Activated naive CD4-positive, alpha-beta T cell treated with anti-CD3 and anti-CD28 coated beads for 36 hours (primary cell): Measurements from ENCODE around the gene RETN. TPM values are rescaled to one million over a fixed set of nuclear protein-coding genes. Genes with fewer than 3 reads are reported as not detected.

Source experiments
- CTCF ChIA-PET: fragments of 350-600 bp; sonication (Branson Sonifier 250); formaldehyde crosslinking; loops from one replicate; lab custom pipeline; 2021; ENCODE audit warnings: antibody characterized with exemption; lab: Charles Lee
- DNase-seq: peaks from one replicate; pipeline ENCODE4 v3.0.0-alpha.2; 2020
- H3K27ac Mint-ChIP-seq: one replicate; pipeline ENCODE4 v1.8.0; 2021; ENCODE audit warnings: mild to moderate bottlenecking, mixed read lengths
- H3K27me3 Mint-ChIP-seq: one replicate; pipeline ENCODE4 v1.8.0; 2021; ENCODE audit warnings: low read depth, mixed read lengths
- H3K36me3 Mint-ChIP-seq: one replicate; pipeline ENCODE4 v1.8.0; 2021; ENCODE audit warnings: low read depth, mixed read lengths
- H3K4me1 Mint-ChIP-seq: one replicate; pipeline ENCODE4 v1.8.0; 2021; ENCODE audit warnings: low read depth, mixed read lengths
- H3K4me3 Mint-ChIP-seq: one replicate; pipeline ENCODE4 v1.8.0; 2021; ENCODE audit warnings: mild to moderate bottlenecking, moderate library complexity, mixed read lengths
- H3K9me3 Mint-ChIP-seq: one replicate; pipeline ENCODE4 v1.8.0; 2021; ENCODE audit warnings: mixed read lengths
- intact Hi-C: fragments of 100-400 bp; cut with micrococcal nuclease; formaldehyde crosslinking; loops from one replicate; pipeline ENCODE4 v1.15.1; 2023
- total RNA-seq, 2 experiments: library from RNA; stranded (reverse); gene quantifications; one replicate each; pipeline ENCODE4 v1.2.3, GENCODE V29; 2021

The RETN gene
- total RNA-seq, 2 experiments from 2014 or later, result not detected

DNA sequence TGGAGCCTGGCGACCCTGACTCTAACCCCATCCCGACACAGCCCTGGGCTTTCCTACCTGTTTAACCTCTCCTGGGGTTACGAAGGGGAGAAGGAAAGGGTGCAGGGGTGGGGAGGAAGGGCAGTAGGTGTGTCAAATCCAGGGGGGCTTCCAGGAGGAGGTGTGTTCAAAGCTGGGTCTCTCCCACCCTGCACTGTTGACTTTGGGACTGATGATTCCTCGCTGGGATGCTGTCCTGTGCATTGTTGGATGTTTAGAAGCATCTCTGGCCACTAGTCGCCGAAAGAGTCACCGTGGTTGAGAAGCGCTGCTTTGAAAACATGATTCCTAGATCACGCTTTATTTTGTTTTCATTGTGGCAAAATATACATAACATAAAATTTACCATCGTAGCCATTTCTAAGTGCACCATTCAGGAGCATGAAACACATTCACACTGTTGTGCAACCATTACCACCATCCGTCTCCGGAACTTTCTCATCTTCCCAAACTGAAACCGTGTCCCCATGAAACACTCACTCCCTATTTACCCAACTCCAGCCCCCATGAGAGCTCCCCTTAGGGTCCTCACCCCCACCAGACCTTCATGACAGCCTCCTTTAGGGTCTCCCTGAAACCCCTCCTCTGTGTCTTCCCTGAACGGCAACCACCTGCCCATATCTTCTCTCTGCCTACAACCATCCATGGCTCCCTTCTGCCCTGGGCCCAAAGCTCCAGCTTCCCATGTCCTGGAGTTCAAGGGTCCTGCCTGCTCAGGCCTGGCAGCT lies 37.5 kb downstream of the RETN start:
- Mint-ChIP-seq H3K27ac (no peak overlapping the region), H3K4me1 (peaks cover 47% of the 10 kb centered on the region), H3K4me3 (peak overlapping the region; percentile 54), H3K9me3 (no peaks in the 10 kb centered on the region), H3K36me3 (no peaks in the 10 kb centered on the region), H3K27me3 (no peaks in the 10 kb centered on the region)
- intact Hi-C loops, result no loop called here
- DNase-seq, result no peak
- CTCF ChIA-PET, result interaction anchor here (1.0 kb wide), 1 partner anchor 77 kb away, joined by 3 read pairs; the partner anchor contains the start of genes PET100 and XAB2

DNA sequence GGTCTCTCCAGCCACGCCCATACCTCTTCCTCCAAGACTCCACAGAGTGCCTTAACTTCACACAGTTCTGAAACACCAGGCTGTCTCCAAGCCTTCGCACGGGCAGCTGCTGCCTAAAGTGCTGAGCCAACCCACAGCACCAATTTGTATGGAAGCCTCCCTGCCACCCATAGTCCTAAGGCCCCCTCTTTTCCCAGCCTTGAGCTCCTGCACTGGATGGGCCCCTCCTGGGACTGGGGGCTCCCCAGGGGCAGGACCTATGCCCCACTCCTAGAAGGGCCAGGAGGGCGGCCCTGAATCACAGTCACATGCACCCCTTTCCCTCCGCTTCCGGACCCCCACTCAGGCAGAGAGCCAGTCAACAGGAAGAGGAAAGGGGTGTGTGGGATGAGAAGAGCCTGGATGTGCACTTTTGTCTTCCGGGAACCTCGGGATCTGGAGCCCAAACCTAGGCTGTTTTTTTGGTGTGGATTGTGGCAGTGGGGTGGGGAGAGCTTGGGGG lies 38.2 kb downstream of the RETN start:
- no peak overlapping the region for H3K27ac Mint-ChIP-seq
- intact Hi-C loops, result no loop called here
- H3K4me3 Mint-ChIP-seq, result no peak overlapping the region
- H3K4me1 Mint-ChIP-seq, result peaks cover 47% of the 10 kb centered on the region
- CTCF ChIA-PET, result no interaction called here
- DNase-seq, result no peak
- no peaks in the 10 kb centered on the region for H3K9me3 Mint-ChIP-seq
- H3K27me3 Mint-ChIP-seq, result no peaks in the 10 kb centered on the region
- no peaks in the 10 kb centered on the region for H3K36me3 Mint-ChIP-seq

DNA sequence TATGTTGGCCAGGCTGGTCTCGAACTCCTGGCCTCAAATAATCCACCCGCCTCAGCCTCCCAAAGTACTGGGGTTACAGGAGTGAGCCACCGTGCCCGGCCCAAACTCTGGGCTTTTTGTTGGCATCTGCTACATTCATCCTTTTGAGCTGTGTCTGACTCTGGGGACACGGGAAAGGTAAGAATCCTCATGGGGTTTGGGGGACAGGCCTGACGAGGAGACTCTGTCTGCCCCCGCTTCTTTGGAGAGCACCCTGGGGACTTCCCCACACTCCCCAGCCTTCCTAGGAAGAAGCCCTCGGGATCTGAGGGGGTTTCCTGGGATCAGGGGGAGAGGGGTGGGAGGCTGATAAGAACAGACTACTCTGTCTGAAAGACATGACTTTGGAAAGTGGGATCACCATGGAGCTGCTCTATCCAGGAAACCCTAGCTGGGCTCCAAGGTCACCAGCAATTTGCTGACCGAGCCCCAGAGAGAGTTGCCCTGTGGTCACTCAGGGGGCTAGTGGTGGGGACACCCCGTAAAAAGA lies 41.1 kb downstream of the RETN start:
- DNase-seq, result no peak
- CTCF ChIA-PET, result no interaction called here
- H3K9me3 Mint-ChIP-seq, result no peaks in the 10 kb centered on the region
- no peak overlapping the region for H3K27ac Mint-ChIP-seq
- H3K4me3 Mint-ChIP-seq, result no peak overlapping the region
- intact Hi-C loops, result no loop called here
- no peaks in the 10 kb centered on the region for H3K36me3 Mint-ChIP-seq
- H3K4me1 Mint-ChIP-seq, result peaks cover 48% of the 10 kb centered on the region
- no peaks in the 10 kb centered on the region for H3K27me3 Mint-ChIP-seq

DNA sequence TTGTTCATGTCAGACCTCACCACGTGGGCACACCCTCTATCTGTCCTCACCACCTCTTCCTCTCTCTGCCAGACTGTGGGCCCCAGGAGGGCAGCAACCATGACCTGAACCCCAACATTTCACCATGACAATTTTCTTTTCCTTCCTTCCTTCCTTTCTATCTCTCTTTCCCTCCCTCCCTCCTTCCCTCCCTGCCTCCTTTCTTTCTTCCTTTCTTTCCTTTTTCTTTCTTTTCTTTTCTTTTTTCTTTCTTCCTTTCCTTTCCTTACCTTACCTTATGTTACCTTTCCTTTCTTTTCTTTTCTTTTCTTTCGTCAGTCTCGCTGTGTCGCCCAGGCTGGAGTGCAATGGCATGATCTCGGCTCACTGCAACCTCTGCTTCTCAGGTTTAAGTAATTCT lies 41.8 kb downstream of the RETN start:
- no peak for DNase-seq
- no peaks in the 10 kb centered on the region for H3K36me3 Mint-ChIP-seq
- H3K27me3 Mint-ChIP-seq, result no peaks in the 10 kb centered on the region
- intact Hi-C loops, result no loop called here
- peaks cover 2% of the 10 kb centered on the region for H3K9me3 Mint-ChIP-seq
- H3K4me1 Mint-ChIP-seq, result peaks cover 43% of the 10 kb centered on the region
- CTCF ChIA-PET, result no interaction called here
- H3K4me3 Mint-ChIP-seq, result no peak overlapping the region
- H3K27ac Mint-ChIP-seq, result no peak overlapping the region

DNA sequence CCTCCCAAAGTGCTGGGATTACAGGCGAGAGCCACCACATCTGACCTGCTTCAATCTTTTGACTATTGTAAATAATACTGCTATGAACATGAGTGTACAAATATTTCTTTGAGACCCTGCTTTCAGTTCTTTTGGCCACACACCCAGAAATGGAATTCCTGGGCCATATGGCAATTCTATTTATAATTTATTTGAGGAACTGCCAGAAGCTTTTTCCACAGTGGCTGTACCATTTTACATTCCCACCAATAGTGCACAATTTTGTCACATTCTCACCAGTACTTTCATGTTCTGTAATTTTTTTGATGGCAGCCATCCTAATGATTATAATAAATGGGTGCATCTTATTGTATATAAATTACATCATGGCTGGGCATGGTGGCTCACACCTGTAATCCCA lies 46.8 kb downstream of the RETN start:
- H3K4me1 Mint-ChIP-seq, result peaks cover 19% of the 10 kb centered on the region
- peaks cover 8% of the 10 kb centered on the region for H3K9me3 Mint-ChIP-seq
- no peaks in the 10 kb centered on the region for H3K36me3 Mint-ChIP-seq
- CTCF ChIA-PET, result no interaction called here
- no peaks in the 10 kb centered on the region for H3K27me3 Mint-ChIP-seq
- no peak for DNase-seq
- no peak overlapping the region for H3K4me3 Mint-ChIP-seq
- no peak overlapping the region for H3K27ac Mint-ChIP-seq
- intact Hi-C loops, result no loop called here

DNA sequence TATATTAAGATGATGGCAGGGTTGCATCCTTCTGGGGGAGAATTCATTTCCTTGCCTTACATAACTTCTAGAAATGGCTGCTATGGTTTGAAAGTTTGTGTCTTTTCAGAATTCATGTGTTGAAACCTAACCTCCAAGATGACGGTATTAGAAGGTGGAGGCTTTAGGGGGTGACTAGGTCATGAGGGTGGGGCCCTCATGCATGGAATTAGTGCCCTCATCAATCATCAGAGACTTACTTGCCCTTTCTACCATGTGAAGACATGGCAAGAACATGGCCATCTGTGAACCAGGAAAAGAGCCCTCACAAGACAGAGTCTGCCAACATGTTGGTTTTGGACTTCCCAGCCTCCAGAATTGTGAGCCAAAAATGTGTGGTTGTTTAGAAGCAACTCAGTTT lies 47.9 kb downstream of the RETN start:
- intact Hi-C loops, result no loop called here
- peaks cover 8% of the 10 kb centered on the region for H3K9me3 Mint-ChIP-seq
- CTCF ChIA-PET, result no interaction called here
- H3K27ac Mint-ChIP-seq, result no peak overlapping the region
- no peaks in the 10 kb centered on the region for H3K36me3 Mint-ChIP-seq
- H3K4me1 Mint-ChIP-seq, result peaks cover 17% of the 10 kb centered on the region
- DNase-seq, result no peak
- no peak overlapping the region for H3K4me3 Mint-ChIP-seq
- no peaks in the 10 kb centered on the region for H3K27me3 Mint-ChIP-seq

DNA sequence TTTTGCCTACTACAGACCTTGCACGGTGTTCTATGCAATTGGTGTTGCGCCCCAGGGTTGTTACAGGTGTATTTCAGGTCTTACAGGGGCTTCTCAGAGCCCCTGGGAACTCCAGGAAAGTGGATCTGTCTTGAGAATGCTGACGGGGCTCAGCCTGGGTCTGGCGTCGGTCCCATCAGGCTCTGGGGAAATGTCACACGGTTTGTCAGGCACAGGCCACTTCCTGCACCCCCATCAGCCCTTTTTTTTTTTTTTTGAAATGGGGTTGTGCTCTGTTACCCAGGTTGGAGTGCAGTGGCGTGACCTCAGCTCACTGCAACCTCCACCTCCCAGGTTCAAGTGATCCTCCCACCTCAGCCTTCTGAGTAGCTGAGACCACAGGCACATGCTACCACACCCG lies 49.8 kb downstream of the RETN start:
- peaks cover 8% of the 10 kb centered on the region for H3K9me3 Mint-ChIP-seq
- CTCF ChIA-PET, result no interaction called here
- DNase-seq, result no peak
- no peaks in the 10 kb centered on the region for H3K36me3 Mint-ChIP-seq
- no peak overlapping the region for H3K27ac Mint-ChIP-seq
- intact Hi-C loops, result no loop called here
- H3K27me3 Mint-ChIP-seq, result no peaks in the 10 kb centered on the region
- H3K4me3 Mint-ChIP-seq, result no peak overlapping the region
- peaks cover 17% of the 10 kb centered on the region for H3K4me1 Mint-ChIP-seq

Other genes starting within 250 kb of the RETN start
- gene PEX11G, start 180.0 kb upstream of the RETN start, total RNA-seq, result 1 to 10 TPM in 1 of 2 experiments, under 1 TPM in 1; 0.86 to 1.1 TPM
- 1 to 10 TPM; 3.7 to 3.9 TPM for gene ZNF358, start 152.9 kb upstream of the RETN start, total RNA-seq
- gene MCOLN1, start 146.4 kb upstream of the RETN start, total RNA-seq, result 1 to 10 TPM; 4.2 to 5.2 TPM
- 10 to 100 TPM; 75.5 to 81.7 TPM for gene PNPLA6, start 133.3 kb upstream of the RETN start, total RNA-seq
- under 1 TPM; 0.24 to 0.30 TPM for gene CAMSAP3, start 73.2 kb upstream of the RETN start, total RNA-seq
- 10 to 100 TPM; 60.0 to 60.4 TPM for gene XAB2, start 39.5 kb upstream of the RETN start, total RNA-seq
- gene PET100, start 39.3 kb upstream of the RETN start, total RNA-seq, result 10 to 100 TPM; 93.9 to 96.5 TPM
- under 1 TPM in 1 of 2 experiments, not detected in 1; 0.64 TPM for gene PCP2, start 35.3 kb upstream of the RETN start, total RNA-seq
- gene STXBP2, start 31.9 kb upstream of the RETN start, total RNA-seq, result 10 to 100 TPM; 88.4 to 92.4 TPM
- not detected for gene MCEMP1, start 8.0 kb downstream of the RETN start, total RNA-seq
- gene TRAPPC5, start 11.8 kb downstream of the RETN start, total RNA-seq, result 10 to 100 TPM; 74.7 to 82.4 TPM
- gene FCER2, start 33.1 kb downstream of the RETN start, total RNA-seq, result under 1 TPM; 0.86 to 0.89 TPM
- not detected for gene CLEC4G, start 63.1 kb downstream of the RETN start, total RNA-seq
- gene CD209, start 78.5 kb downstream of the RETN start, total RNA-seq, result not detected
- gene CLEC4M, start 94.2 kb downstream of the RETN start, total RNA-seq, result not detected
- 1 to 10 TPM; 5.2 TPM for gene EVI5L, start 161.2 kb downstream of the RETN start, total RNA-seq
- under 1 TPM; 0.07 to 0.12 TPM for gene PRR36, start 205.3 kb downstream of the RETN start, total RNA-seq
- not detected for gene LRRC8E, start 219.5 kb downstream of the RETN start, total RNA-seq
- 10 to 100 TPM; 39.1 to 39.8 TPM for gene MAP2K7, start 234.8 kb downstream of the RETN start, total RNA-seq
- gene TGFBR3L, start 245.8 kb downstream of the RETN start, total RNA-seq, result 1 to 10 TPM; 1.7 to 3.7 TPM